Panc1 (cell line): ENCODE data around the gene ZBTB12.

Experiments used
- SIN3A ChIP-seq: IDR thresholded peaks from 2 replicates; pipeline ENCODE4 v1.6.1; 2012; ENCODE audit warnings: low read depth, mild to moderate bottlenecking, low read length, moderate library complexity, borderline replicate concordance; ENCODE audit not compliant: insufficient read depth
- TF ChIP-seq, protein P1 (sequence below): fragments of 450-650 bp; IDR thresholded peaks from 2 replicates; pipeline ENCODE4 v1.5.1; 2017; ENCODE audit warnings: mild to moderate bottlenecking

DNA sequence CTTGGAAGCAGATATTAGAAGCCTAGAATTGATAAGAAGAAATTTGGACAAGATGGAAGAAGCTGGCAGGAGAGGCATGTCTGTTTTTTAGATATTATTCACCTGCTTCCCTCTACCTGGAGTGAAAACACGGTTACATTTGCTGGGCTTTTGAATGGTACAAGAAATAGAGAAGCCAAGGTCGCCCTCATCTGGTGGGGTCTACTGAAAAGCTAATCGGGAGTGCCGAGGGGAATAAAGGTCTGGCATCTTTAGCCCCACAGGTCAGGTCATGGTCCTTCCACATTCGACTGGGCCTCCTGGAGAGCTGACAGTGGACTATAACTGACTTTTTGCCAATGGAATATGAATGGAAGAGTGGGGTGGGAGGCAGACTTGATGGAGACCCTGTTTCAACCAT, 21.1 kb upstream of the ZBTB12 start:
- TF ChIP-seq SIN3A: no peak
- TF ChIP-seq, protein P1, sequence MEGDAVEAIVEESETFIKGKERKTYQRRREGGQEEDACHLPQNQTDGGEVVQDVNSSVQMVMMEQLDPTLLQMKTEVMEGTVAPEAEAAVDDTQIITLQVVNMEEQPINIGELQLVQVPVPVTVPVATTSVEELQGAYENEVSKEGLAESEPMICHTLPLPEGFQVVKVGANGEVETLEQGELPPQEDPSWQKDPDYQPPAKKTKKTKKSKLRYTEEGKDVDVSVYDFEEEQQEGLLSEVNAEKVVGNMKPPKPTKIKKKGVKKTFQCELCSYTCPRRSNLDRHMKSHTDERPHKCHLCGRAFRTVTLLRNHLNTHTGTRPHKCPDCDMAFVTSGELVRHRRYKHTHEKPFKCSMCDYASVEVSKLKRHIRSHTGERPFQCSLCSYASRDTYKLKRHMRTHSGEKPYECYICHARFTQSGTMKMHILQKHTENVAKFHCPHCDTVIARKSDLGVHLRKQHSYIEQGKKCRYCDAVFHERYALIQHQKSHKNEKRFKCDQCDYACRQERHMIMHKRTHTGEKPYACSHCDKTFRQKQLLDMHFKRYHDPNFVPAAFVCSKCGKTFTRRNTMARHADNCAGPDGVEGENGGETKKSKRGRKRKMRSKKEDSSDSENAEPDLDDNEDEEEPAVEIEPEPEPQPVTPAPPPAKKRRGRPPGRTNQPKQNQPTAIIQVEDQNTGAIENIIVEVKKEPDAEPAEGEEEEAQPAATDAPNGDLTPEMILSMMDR: no peak; the same call in 1 of the 2 replicates
